Neural progenitor cell (in vitro differentiated cells): ENCODE measurements around the gene GBF1.

Source experiments
- CTCF ChIP-seq: fragments of 200-600 bp; sonication (generic); IDR thresholded peaks from 2 replicates; pipeline ENCODE4 v1.5.1; 2017; ENCODE audit warnings: antibody characterized with exemption, mild to moderate bottlenecking
- EZH2 ChIP-seq: fragments of 200-600 bp; sonication (generic); IDR thresholded peaks from 2 replicates; pipeline ENCODE4 v1.6.1; 2017; ENCODE audit warnings: antibody characterized with exemption, mild to moderate bottlenecking, moderate library complexity

- no peak for TF ChIP-seq CTCF
- no peak for TF ChIP-seq EZH2
These were observed 144.6 kb downstream of the GBF1 start for GRCh38 chr10:102389894-102390293.
